GM19467 (cell line): ENCODE measurements around the gene MAST2.
"Not testable (repeated sequence)": the region's sequence is repeated elsewhere in the genome, so short reads cannot be mapped to it uniquely, and the experiment has no call there.

ENCODE experiments used
- ATAC-seq: cut with Tn5 transposase; IDR thresholded peaks from one replicate; pipeline ENCODE4 v1.9.1; 2021; ENCODE audit warnings: mild to moderate bottlenecking, moderate library complexity; ENCODE audit not compliant: unreplicated experiment

MAST2 gene

GRCh38 chr1:45809761-45810160 lies 6.3 kb downstream of the MAST2 start:
- ATAC-seq: no peak

- no peak for ATAC-seq
These were observed 11.4 kb downstream of the MAST2 start for GRCh38 chr1:45814776-45815175.

- ATAC-seq: no peak
These were observed 12.5 kb downstream of the MAST2 start for GRCh38 chr1:45815667-45816458.

GRCh38 chr1:45820173-45820572 lies 16.8 kb downstream of the MAST2 start:
- ATAC-seq: no peak

- no peak for ATAC-seq
These were observed 17.4 kb downstream of the MAST2 start for GRCh38 chr1:45820788-45821187.

- ATAC-seq: no peak
These were observed 19.2 kb downstream of the MAST2 start for GRCh38 chr1:45822644-45823043.

GRCh38 chr1:45824607-45825006 lies 21.2 kb downstream of the MAST2 start:
- no peak for ATAC-seq

- ATAC-seq: no peak
These were observed 23.8 kb downstream of the MAST2 start for GRCh38 chr1:45827256-45827655.

GRCh38 chr1:45828841-45829240 lies 25.4 kb downstream of the MAST2 start:
- no peak for ATAC-seq

GRCh38 chr1:45833361-45833760 lies 29.9 kb downstream of the MAST2 start:
- ATAC-seq: no peak

GRCh38 chr1:45834689-45835088 lies 31.3 kb downstream of the MAST2 start:
- no peak for ATAC-seq

- ATAC-seq: no peak
These were observed 33.0 kb downstream of the MAST2 start for GRCh38 chr1:45836451-45836850.

- not testable (repeated sequence) for ATAC-seq
These were observed 33.4 kb downstream of the MAST2 start for GRCh38 chr1:45836861-45837260.

- ATAC-seq: not testable (repeated sequence)
These were observed 34.9 kb downstream of the MAST2 start for GRCh38 chr1:45838322-45838721.

GRCh38 chr1:45840704-45841103 lies 37.3 kb downstream of the MAST2 start:
- peak; percentile 53 for ATAC-seq

- no peak for ATAC-seq
These were observed 39.4 kb downstream of the MAST2 start for GRCh38 chr1:45842786-45843185.

- ATAC-seq: no peak
These were observed 40.1 kb downstream of the MAST2 start for GRCh38 chr1:45843474-45843905.

- not testable (repeated sequence) for ATAC-seq
These were observed 40.6 kb downstream of the MAST2 start for GRCh38 chr1:45844000-45844399.

GRCh38 chr1:45846931-45847330 lies 43.5 kb downstream of the MAST2 start:
- no peak for ATAC-seq

GRCh38 chr1:45848097-45848496 lies 44.7 kb downstream of the MAST2 start:
- ATAC-seq: no peak

GRCh38 chr1:45848714-45849113 lies 45.3 kb downstream of the MAST2 start:
- ATAC-seq: no peak

GRCh38 chr1:45850017-45850416 lies 46.6 kb downstream of the MAST2 start:
- ATAC-seq: no peak

GRCh38 chr1:45854724-45855123 lies 51.3 kb downstream of the MAST2 start:
- ATAC-seq: no peak
